Muscle layer of duodenum (tissue), 2 donors: Measurements from ENCODE around the gene HOMEZ.
"Not testable (repeated sequence)": the region's sequence is repeated elsewhere in the genome, so short reads cannot be mapped to it uniquely, and the experiment has no call there.

Experiments
- H3K27ac ChIP-seq: one replicate; pipeline ENCODE4 v1.7.0; 2013; ENCODE audit warnings: mild to moderate bottlenecking, low read length
- H3K27me3 ChIP-seq: one replicate; pipeline ENCODE4 v1.7.0; 2013; ENCODE audit warnings: low read depth, mild to moderate bottlenecking, control low read depth, low read length
- H3K36me3 ChIP-seq, 2 donors: one replicate each; pipeline ENCODE4 v1.7.0; 2013; ENCODE audit warnings: low read length in 2 of 2, control low read depth in 1 of 2, mild to moderate bottlenecking in 1 of 2; ENCODE audit not compliant: insufficient read depth in 2 of 2, control insufficient read depth in 1 of 2
- H3K4me1 ChIP-seq, 2 donors: one replicate each; pipeline ENCODE4 v1.7.0; 2013; ENCODE audit warnings: low read length in 2 of 2, mild to moderate bottlenecking in 2 of 2, control low read depth in 1 of 2, moderate library complexity in 1 of 2; ENCODE audit not compliant: insufficient read depth in 2 of 2, control insufficient read depth in 1 of 2
- H3K4me3 ChIP-seq, 2 donors: one replicate each; pipeline ENCODE4 v1.7.0; 2013; ENCODE audit warnings: low read length in 2 of 2, low read depth in 1 of 2, mild to moderate bottlenecking in 1 of 2
- H3K9me3 ChIP-seq, 2 donors: one replicate each; pipeline ENCODE4 v1.7.0; 2013; ENCODE audit warnings: low read length in 2 of 2, control low read depth in 1 of 2, mild to moderate bottlenecking in 1 of 2; ENCODE audit not compliant: control insufficient read depth in 1 of 2
- donor health status: healthy.

The HOMEZ gene

DNA sequence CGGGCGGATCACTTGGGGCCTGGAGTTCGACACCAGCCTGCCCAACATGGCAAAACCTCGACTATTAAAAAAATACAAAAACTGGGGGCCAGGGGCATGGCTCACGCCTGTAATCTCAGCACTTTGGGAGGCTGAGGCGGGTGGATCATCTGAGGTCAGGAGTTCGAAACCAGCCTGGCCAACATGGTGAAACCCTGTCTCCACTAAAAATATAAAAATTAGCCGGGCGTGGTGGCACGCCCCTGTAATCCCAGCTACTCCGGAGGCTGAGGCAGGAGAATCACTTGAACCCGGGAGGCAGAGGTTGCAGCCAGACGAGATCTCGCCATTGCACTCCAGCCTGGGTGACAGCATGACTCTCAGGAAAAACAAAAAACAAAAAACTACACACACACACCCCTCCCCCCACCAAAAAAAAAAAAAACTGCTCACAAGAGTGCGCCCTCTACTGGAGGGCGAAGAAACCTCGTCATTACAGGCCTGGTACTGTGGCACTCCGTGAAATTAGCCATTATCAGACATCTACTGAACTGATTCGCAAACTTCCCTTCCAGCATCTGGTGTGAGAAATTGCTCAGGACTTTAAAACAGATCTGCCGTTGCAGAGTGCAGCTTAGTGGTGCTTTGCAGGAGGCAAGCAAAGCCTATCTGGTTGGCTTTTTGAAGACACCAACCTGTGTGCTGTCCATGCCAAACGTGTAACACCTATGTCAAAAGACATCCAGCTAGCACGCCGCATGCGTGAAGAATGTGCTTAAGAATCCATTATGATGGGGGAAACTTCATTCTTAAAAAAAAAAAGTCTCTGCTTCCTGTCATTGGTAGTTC lies 9.0 kb upstream of the HOMEZ start:
- Histone ChIP-seq H3K27ac (no peak overlapping the region), H3K4me3 (no peak overlapping the region), H3K9me3 (no peaks in the 10 kb centered on the region), H3K36me3 (peaks cover 4 to 18% of the 10 kb centered on the region in 2 donors), H3K27me3 (no peaks in the 10 kb centered on the region), H3K4me1 (peaks cover 0 to 17% of the 10 kb centered on the region in 2 donors)

DNA sequence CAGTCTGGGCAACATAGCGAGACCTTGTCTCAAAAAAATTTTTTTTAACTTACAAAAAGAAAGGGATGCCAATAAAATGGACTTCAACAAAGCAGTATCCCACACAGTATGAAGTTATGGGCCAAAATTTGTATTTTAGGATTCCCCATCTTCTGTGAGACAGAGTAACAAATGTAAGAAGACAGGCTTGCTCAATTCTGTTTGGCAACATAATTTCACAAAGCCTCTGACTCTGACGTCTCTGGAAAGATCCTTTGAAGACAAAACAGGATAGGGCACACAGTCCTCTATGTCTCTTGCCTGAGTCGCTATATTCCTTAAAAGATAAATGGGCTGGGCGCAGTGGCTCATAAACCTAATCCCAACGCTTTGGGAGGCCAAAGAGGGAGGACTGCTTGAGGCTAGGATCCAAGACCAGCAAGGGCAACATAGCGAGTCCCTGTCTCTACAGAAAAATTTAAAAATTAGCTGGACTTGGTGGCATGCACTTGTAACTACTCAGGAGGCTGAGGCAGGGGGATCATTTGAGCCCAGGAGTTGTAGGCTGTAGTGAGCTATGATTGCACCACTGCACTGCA lies 1.1 kb upstream of the HOMEZ start:
- peak overlapping the region; percentile 97 for H3K27ac ChIP-seq
- no peaks in the 10 kb centered on the region for H3K27me3 ChIP-seq
- peaks cover 0 to 21% of the 10 kb centered on the region in 2 donors for H3K4me1 ChIP-seq
- no peaks in the 10 kb centered on the region for H3K9me3 ChIP-seq
- H3K4me3 ChIP-seq: peak overlapping the region; percentile 81 to 94
- no peaks in the 10 kb centered on the region for H3K36me3 ChIP-seq

DNA sequence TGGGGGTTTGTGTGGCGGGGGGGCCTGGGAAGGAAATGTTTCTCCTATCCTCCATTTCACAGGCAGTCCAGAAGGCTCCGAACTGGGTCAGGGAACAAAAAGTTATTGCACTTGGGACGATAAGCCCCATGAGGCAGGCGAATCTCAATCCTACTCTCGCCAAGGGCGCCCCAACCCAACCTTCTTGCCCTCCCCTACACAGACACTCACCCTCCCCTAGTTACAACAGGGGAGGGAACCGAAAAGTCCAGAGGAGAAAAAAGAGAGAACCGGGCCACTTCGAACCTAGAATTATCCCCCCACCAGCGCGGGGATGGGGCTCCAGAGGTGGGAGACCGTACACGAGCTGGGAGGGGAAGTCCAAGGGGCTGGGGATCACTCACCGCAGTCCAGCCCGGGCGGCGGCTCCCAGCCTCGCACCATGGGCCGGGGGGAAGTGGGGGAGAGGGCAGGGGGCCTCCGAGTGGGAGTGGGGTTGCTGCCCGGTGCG lies 357 bp downstream of the HOMEZ start:
- Histone ChIP-seq H3K27me3 (no peaks in the 10 kb centered on the region), H3K36me3 (no peaks in the 10 kb centered on the region), H3K9me3 (no peaks in the 10 kb centered on the region), H3K4me1 (peaks cover 0 to 21% of the 10 kb centered on the region in 2 donors), H3K27ac (peak overlapping the region; percentile 93), H3K4me3 (peak overlapping the region; percentile 92 to 94)

DNA sequence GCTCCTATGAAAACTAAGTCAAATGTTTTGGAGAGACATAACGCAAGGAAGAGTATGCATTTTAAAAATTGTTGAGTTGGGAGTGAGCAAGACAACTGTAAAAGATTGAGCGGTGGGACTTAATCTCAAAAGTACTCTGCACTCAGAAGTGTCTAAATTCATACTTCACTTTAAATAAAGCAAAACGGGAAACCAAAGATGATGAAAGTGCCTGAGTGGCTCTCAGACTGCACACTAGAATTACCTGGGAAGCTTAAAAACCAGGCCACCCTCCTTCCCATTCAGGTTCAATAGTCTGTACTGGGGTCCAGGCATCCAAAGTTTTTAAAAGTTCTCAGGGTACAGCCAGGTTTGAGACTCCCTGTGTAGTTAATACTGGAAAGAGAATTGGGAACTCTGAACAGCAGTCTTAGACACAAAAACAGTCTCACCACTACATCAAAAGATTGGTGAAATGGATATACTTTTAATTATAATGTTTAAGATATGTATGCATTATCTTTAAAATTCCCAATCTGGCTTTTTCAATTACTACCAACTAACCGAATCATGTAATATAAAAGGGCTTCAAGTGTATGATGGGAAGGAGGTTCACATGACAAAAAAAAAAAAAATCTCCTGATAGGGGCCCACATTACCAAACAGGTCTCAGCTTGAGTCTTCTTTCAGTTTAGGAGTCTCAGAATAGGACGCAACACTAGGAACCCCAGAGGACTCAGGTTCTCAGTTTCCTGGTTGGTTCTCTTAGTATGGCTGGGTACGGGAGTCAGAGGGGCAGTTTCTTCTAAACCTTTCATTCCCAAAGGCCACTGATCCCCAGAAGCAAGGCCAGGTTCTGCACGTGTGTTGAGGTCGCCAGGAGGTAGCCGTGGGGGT lies 1.0 kb downstream of the HOMEZ start:
- Histone ChIP-seq H3K4me3 (peak overlapping the region; percentile 92 to 94), H3K36me3 (no peaks in the 10 kb centered on the region), H3K27me3 (no peaks in the 10 kb centered on the region), H3K9me3 (no peaks in the 10 kb centered on the region), H3K27ac (peak overlapping the region; percentile 93), H3K4me1 (peaks cover 0 to 21% of the 10 kb centered on the region in 2 donors)

DNA sequence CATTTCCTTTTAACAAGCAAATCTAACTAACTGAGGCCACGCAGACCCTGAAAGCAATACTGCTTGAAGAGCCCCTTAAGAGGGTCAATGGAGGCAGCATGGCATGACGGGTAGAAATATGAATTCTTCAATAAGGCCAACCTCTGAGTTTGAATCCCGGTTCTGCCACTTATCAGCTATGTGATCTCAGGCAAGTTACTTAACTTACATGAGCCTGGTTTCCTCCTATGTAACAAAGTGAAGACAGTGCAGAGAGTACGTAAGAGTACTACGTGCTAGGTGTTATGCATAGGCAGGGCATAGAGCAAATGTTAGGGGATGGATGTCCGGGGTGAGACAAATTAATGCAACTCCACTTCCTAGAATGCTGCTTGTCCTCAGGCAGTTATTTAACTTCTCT lies 4.7 kb downstream of the HOMEZ start:
- no peak overlapping the region for H3K27ac ChIP-seq
- H3K4me3 ChIP-seq: no peak overlapping the region
- peaks cover 5 to 8% of the 10 kb centered on the region in 2 donors for H3K36me3 ChIP-seq
- no peaks in the 10 kb centered on the region for H3K27me3 ChIP-seq
- H3K9me3 ChIP-seq: no peaks in the 10 kb centered on the region
- peaks cover 0 to 13% of the 10 kb centered on the region in 2 donors for H3K4me1 ChIP-seq

DNA sequence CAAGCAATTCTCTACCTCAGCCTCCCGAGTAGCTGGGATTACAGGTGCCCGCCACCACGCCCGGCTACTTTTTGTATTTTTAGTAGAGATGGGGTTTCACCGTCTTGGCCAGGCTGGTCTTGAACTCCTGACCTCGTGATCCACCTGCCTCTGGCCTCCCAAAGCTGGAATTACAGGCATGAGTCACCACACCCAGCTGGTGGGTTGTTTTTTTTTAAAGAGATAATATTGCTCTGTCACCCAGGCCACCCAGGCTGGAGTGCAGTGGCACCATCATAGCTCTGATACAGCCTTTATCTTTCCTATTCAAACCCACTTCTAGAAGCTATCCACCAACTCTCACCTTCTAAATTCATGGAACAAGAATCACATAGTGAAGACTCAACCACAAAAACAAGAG lies 8.0 kb downstream of the HOMEZ start:
- H3K27ac ChIP-seq, H3K9me3 ChIP-seq, H3K27me3 ChIP-seq, H3K4me1 ChIP-seq, H3K4me3 ChIP-seq: not testable (repeated sequence)
- peaks cover 10 to 16% of the 10 kb centered on the region in 2 donors for H3K36me3 ChIP-seq

DNA sequence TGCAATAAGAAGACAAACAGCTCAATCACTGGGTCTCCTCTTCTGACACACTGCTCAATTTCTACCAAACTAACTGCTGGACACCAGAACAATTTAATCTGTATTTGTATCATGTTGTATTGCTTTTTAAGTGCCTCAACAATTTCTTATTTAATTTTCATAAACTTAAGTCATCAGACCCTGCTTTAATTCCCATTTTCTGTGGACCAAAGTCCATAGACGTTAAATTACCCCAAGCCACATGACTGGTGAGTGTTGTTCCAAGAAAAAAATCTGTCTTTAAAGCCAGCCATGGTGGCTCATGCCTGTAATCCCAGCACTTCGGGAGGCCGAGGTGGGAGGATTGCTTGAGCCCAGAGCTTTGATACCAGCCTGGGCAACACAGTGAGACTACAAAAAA lies 8.7 kb downstream of the HOMEZ start:
- Histone ChIP-seq H3K27ac (no peak overlapping the region), H3K9me3 (no peaks in the 10 kb centered on the region), H3K4me1 (no peaks in the 10 kb centered on the region), H3K4me3 (no peak overlapping the region), H3K36me3 (peaks cover 10 to 16% of the 10 kb centered on the region in 2 donors), H3K27me3 (no peaks in the 10 kb centered on the region)

DNA sequence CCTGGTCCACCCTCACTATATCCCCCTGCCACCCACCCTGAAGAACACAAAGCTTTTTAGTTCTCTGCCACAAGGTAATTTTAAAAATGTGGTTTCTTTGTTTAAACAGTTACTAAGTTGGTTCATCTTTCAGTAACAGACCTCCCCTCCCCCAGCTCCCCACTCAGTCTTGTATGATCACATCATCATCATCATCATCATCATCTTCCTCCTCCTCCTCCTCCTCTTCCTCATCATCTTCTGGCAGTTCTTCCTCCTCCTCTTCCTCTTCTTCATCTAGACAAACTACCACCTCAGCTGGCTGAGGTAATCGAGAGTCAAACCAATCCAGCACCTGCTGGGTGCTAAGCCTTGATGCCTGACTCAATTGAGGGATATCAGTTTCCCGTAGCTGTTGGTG lies 10.5 kb downstream of the HOMEZ start:
- no peak overlapping the region for H3K4me3 ChIP-seq
- H3K27me3 ChIP-seq: no peaks in the 10 kb centered on the region
- H3K9me3 ChIP-seq: no peaks in the 10 kb centered on the region
- no peaks in the 10 kb centered on the region for H3K4me1 ChIP-seq
- H3K27ac ChIP-seq: no peak overlapping the region
- peaks cover 10 to 16% of the 10 kb centered on the region in 2 donors for H3K36me3 ChIP-seq

DNA sequence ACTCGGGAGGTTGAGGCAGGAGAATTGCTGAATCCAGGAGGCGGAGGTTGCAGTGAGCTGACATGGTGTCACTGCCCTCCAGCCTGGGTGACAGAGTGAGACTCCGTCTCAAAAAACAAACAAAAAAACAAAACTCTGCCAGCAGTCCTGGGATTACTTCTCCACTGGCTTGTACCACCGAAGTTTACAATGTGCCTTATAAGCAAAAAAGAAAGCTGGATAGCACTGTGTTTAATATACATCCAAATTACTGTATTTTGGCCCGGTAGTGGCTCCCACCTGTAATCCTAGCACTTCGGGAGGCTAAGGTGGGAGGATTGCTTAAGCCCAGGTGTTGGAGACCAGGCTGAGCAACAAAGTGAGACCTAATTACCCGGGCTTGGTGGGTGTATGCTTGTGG lies 16.7 kb downstream of the HOMEZ start:
- Histone ChIP-seq H3K27me3 (no peaks in the 10 kb centered on the region), H3K4me1 (no peaks in the 10 kb centered on the region), H3K27ac (no peak overlapping the region), H3K4me3 (no peak overlapping the region), H3K36me3 (no peaks in the 10 kb centered on the region), H3K9me3 (no peaks in the 10 kb centered on the region)

DNA sequence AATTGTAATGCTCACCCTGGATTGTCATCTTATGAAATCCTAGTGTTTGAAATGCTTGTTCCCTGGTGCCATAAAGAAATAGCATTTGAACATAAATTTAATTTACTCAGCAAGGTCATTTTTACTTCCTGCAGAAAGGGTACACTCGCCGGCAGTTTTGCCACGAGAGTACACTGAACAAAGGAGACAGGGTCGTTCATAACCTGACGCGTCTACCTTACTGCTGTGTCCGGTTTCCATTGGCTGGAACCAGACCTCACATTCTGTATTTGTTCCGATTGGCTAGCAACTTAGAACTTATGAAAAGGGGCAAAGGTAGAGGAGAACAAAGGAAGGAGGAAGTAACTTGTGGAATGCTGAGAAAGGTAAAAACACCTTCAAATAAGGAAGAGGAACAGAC lies 25.1 kb downstream of the HOMEZ start:
- H3K27me3 ChIP-seq, H3K9me3 ChIP-seq, H3K4me3 ChIP-seq, H3K27ac ChIP-seq, H3K36me3 ChIP-seq, H3K4me1 ChIP-seq: not testable (repeated sequence)

DNA sequence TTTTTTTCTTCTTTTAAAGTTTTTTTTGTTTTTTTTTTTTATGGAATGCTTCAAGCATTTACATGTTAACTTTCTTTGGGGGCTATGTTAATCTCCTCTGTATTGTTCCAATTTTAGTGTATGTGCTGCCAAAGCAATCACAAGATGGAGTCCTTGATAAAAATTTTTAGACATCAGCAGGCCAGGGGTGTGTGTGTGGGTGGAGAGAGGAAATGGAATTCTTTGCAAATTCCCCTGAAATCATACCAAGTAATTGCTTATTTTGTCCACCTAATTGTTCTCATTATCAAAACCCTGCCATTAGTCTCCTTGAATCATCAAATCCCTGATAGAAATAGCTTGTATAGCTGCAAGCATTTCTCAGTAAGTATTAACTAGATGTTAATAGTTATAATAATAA lies 26.5 kb downstream of the HOMEZ start:
- H3K27ac ChIP-seq: no peak overlapping the region
- H3K4me1 ChIP-seq: no peaks in the 10 kb centered on the region
- H3K36me3 ChIP-seq: no peaks in the 10 kb centered on the region
- no peaks in the 10 kb centered on the region for H3K9me3 ChIP-seq
- no peak overlapping the region for H3K4me3 ChIP-seq
- H3K27me3 ChIP-seq: no peaks in the 10 kb centered on the region
